ENCODE measurements around the gene ZDHHC4. TPM values are rescaled to one million over a fixed set of nuclear protein-coding genes. Genes with fewer than 3 reads are reported as not detected.

The ZDHHC4 gene
- total RNA-seq, 1 donor from 2014 or later, result 28.3 TPM

Other genes starting within 250 kb of the ZDHHC4 start
- 7.8 and 9.3 TPM in 2 replicates for gene FAM220A, start 228.5 kb upstream of the ZDHHC4 start, total RNA-seq
- 172 and 176 TPM in 2 replicates for gene RAC1, start 202.9 kb upstream of the ZDHHC4 start, total RNA-seq
- gene DAGLB, start 129.5 kb upstream of the ZDHHC4 start, total RNA-seq, result 18.8 and 26.8 TPM in 2 replicates
- gene KDELR2, start 93.3 kb upstream of the ZDHHC4 start, total RNA-seq, result 64.0 and 73.8 TPM in 2 replicates
- gene GRID2IP, start 26.0 kb upstream of the ZDHHC4 start, total RNA-seq, result 0.05 TPM in 1 of 2 replicates, not detected in the other
- gene INTS15, start 12.6 kb downstream of the ZDHHC4 start, total RNA-seq, result 42.5 and 45.1 TPM in 2 replicates
- gene ZNF853, start 38.2 kb downstream of the ZDHHC4 start, total RNA-seq, result 0.33 and 0.42 TPM in 2 replicates
- 28.8 and 29.4 TPM in 2 replicates for gene ZNF316, start 59.9 kb downstream of the ZDHHC4 start, total RNA-seq
- 17.9 and 22.8 TPM in 2 replicates for gene ZNF12, start 129.5 kb downstream of the ZDHHC4 start, total RNA-seq
- 0.58 and 0.59 TPM in 2 replicates for gene RSPH10B2, start 176.6 kb downstream of the ZDHHC4 start, total RNA-seq
- gene CCZ1B, start 248.8 kb downstream of the ZDHHC4 start, total RNA-seq, result 78.1 and 83.8 TPM in 2 replicates

All from activated CD4-positive, alpha-beta T cell treated with anti-CD3 and anti-CD28 coated beads, Interleukin-2, amount 10 ng/mL, durations not matched to agents 24 days and 14 days (primary cell).